Measurements from ENCODE around the gene SLC4A2.

The SLC4A2 gene

DNA sequence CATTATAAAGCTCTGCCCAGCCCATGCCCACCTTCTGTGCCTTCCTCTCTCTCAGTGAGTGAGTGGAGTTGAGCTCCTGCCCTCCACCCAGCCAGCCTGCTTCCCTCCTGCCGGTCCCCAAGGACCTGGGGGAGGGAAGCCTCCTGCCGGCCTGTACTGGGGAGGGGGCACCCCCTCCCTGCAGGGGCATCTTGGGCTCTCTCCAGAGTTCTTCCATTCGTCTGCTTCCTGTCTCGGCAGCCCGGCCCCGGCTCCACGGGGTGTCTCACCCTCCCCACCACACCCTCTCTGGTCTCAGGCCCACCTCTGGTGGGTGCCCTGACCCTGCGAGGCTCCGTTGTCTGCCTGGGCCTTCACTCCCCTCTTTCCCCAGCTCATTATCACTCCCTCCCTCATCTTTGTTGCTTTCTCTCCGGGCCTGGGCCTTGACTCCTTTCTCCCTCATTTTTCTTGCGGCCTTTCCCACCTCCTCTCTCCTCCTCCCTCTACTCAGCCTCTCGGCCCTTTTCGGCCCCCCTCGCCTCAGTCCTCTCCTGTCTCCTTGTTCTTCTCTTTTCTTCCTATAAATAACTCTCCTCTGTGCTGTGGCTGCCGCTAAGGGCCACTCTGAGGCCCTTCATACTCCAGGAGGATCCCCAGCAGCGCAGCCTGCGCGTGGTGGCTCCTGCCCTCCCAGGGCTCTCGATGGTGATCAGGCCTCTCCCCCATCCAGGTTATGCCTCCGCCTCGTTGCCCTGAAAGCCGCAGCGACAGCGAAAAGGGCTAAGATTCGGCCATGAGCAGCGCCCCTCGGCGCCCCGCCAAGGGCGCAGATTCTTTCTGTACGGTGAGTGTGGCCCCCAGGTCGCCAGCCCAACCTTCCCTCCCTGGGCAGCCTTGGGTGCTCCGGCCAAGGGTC lies 2.1 kb downstream of the SLC4A2 start:
- Histone ChIP-seq H3K36me3 (ENCODE audit: control insufficient read depth, insufficient read depth, low read length) (peaks cover 13% of the 10 kb centered on the region), H3K9ac (ENCODE audit: low read length) (no peak overlapping the region), H3K9me3 (ENCODE audit: control insufficient read depth, low read length) (no peaks in the 10 kb centered on the region), H3K4me3 (ENCODE audit: low read length) (no peak overlapping the region), H3K27me3 (ENCODE audit: control insufficient read depth, insufficient read depth, low read length) (no peaks in the 10 kb centered on the region), H3K4me1 (ENCODE audit: control insufficient read depth, insufficient read depth, low read length) (peaks cover 53% of the 10 kb centered on the region)

DNA sequence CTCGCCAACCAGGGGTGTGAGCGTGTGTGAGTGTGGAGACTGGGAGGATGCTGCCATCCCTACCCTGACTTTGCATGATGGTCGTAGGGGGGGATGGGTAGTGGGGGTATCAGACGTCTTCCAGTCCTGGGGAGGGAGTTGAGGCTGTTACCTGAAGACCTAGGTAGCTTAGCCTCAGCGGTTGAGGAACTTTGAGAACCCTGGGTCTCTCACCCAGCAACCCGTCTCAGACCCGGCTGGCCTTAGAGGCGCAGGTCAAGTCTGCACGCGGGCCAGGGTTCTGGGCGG lies 2.7 kb downstream of the SLC4A2 start:
- Histone ChIP-seq H3K9ac (ENCODE audit: low read length) (no peak overlapping the region), H3K9me3 (ENCODE audit: control insufficient read depth, low read length) (no peaks in the 10 kb centered on the region), H3K36me3 (ENCODE audit: control insufficient read depth, insufficient read depth, low read length) (peaks cover 13% of the 10 kb centered on the region), H3K27me3 (ENCODE audit: control insufficient read depth, insufficient read depth, low read length) (no peaks in the 10 kb centered on the region), H3K4me1 (ENCODE audit: control insufficient read depth, insufficient read depth, low read length) (peaks cover 47% of the 10 kb centered on the region), H3K4me3 (ENCODE audit: low read length) (no peak overlapping the region)

DNA sequence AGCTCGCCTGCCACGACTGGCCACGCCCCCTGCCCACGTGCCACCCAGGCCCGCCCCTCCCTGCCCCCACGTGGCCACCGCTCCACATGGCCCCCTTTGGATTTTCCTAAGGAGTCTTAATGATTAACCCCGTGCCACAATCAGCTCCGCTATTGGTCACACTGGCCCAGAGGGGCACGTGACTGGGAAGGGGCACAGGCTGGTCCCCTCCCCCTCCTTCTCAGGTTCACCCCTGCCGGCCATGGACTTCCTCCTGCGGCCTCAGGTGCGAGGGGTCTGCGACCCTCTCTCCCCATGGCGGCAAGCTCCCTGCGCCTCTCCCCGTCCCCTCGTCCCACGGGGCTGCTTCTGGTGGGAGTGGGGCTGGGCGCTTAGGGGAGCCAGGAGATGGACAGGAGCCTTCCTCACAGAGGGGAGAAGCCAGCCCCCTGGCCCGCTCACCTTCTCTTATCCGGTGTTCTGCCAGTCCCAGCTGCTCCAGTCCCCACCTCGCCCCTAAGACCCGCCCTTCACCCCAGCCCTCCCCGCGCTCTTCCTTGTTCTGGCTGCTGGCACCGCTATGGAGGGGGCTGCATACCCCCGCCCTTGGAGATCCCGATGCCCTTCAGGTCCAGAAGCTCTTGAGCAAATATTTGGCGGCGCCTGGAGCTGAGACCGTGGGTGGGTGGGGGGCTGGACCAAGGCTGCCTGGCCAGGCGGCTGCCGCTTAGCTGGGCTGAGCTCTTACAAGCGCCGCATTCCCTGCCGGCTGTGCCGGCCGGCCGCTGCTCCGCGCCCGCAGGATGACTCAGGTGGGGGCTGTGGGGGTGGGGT lies 3.2 kb downstream of the SLC4A2 start:
- Histone ChIP-seq H3K4me1 (ENCODE audit: control insufficient read depth, insufficient read depth, low read length) (peaks cover 43% of the 10 kb centered on the region), H3K36me3 (ENCODE audit: control insufficient read depth, insufficient read depth, low read length) (peaks cover 13% of the 10 kb centered on the region), H3K9me3 (ENCODE audit: control insufficient read depth, low read length) (no peaks in the 10 kb centered on the region), H3K9ac (ENCODE audit: low read length) (peak overlapping the region; percentile 43), H3K27me3 (ENCODE audit: control insufficient read depth, insufficient read depth, low read length) (no peaks in the 10 kb centered on the region), H3K4me3 (ENCODE audit: low read length) (no peak overlapping the region)

DNA sequence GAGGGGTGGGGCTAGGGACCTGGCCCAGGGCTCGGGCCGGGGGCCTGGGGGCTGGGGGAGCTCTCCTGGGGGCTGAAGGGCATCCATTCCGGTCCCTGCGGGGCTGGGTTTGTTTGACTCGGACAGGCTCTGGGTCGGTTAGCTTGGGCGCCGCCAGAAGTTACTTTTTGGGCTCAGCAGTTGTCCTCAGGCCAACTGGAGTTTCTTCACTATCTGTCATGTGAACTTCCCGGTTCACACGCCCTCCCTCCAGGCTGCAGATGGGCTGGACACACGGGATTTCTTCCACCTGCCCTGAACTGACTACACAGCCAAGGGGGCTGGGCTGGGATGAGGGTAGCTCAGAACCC lies 3.8 kb downstream of the SLC4A2 start:
- Histone ChIP-seq H3K9ac (ENCODE audit: low read length) (no peak overlapping the region), H3K9me3 (ENCODE audit: control insufficient read depth, low read length) (no peaks in the 10 kb centered on the region), H3K4me1 (ENCODE audit: control insufficient read depth, insufficient read depth, low read length) (peaks cover 42% of the 10 kb centered on the region), H3K27me3 (ENCODE audit: control insufficient read depth, insufficient read depth, low read length) (no peaks in the 10 kb centered on the region), H3K36me3 (ENCODE audit: control insufficient read depth, insufficient read depth, low read length) (peaks cover 16% of the 10 kb centered on the region), H3K4me3 (ENCODE audit: low read length) (no peak overlapping the region)

DNA sequence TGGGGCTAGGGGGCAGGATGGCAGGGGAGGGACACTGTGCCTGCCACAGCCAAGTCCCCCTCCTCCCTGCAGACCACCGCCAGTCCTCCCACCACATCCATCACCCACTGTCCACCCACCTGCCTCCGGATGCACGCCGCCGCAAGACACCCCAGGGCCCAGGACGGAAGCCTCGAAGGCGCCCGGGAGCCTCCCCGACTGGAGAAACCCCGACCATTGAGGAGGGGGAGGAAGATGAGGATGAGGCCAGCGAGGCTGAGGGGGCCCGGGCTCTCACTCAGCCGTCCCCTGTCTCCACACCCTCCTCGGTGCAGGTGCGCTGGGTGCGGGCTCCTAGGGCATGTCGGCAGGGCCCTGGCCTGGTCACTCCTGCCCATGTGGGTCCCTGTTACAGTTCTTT lies 5.1 kb downstream of the SLC4A2 start:
- Histone ChIP-seq H3K4me1 (ENCODE audit: control insufficient read depth, insufficient read depth, low read length) (peaks cover 34% of the 10 kb centered on the region), H3K27me3 (ENCODE audit: control insufficient read depth, insufficient read depth, low read length) (no peaks in the 10 kb centered on the region), H3K4me3 (ENCODE audit: low read length) (no peak overlapping the region), H3K9ac (ENCODE audit: low read length) (no peak overlapping the region), H3K9me3 (ENCODE audit: control insufficient read depth, low read length) (no peaks in the 10 kb centered on the region), H3K36me3 (ENCODE audit: control insufficient read depth, insufficient read depth, low read length) (peaks cover 16% of the 10 kb centered on the region)

DNA sequence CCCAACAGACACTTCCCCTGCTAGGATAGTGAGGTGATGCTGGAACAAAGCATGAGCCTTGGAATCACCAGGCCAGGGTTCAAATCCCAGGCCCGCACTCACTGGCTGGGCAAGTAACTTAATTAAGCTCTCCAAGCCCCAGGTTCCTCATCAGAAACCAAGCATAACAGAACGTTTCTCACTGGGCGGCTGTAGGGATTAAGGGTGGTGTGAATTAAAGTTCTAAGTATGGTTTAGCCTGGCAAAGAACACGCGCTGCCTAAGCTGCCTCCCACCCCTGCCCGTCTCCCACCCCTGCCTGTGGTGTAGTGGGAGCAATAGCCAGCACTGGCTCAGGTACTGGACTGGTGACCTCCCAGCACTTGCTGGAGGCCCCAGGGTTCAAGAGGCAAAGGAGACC lies 5.6 kb downstream of the SLC4A2 start:
- no peak overlapping the region for H3K9ac ChIP-seq (ENCODE audit: low read length)
- peaks cover 33% of the 10 kb centered on the region for H3K4me1 ChIP-seq (ENCODE audit: control insufficient read depth, insufficient read depth, low read length)
- peaks cover 16% of the 10 kb centered on the region for H3K36me3 ChIP-seq (ENCODE audit: control insufficient read depth, insufficient read depth, low read length)
- no peaks in the 10 kb centered on the region for H3K27me3 ChIP-seq (ENCODE audit: control insufficient read depth, insufficient read depth, low read length)
- H3K9me3 ChIP-seq (ENCODE audit: control insufficient read depth, low read length), result no peaks in the 10 kb centered on the region
- H3K4me3 ChIP-seq (ENCODE audit: low read length), result no peak overlapping the region

DNA sequence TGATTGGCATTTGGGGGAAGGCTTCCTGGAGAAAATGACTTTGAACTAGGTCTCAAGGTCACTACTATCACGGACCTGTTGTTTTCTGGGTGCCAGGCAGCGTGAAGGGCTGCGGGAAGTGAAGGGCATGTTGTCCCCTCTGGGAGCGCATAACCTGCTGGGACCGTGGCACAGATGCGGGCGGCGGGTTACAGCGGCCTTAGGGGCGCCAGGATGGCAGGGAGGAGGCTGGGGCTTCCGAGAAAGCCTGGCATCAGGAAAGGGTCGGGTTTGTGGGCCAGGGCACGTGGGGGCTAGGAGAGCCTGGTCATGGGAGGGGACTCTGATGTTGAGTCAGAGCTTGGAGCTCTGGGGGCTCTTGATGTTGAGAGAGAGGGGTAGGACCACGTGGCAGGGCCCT lies 6.1 kb downstream of the SLC4A2 start:
- Histone ChIP-seq H3K4me3 (ENCODE audit: low read length) (no peak overlapping the region), H3K36me3 (ENCODE audit: control insufficient read depth, insufficient read depth, low read length) (peaks cover 16% of the 10 kb centered on the region), H3K27me3 (ENCODE audit: control insufficient read depth, insufficient read depth, low read length) (no peaks in the 10 kb centered on the region)

DNA sequence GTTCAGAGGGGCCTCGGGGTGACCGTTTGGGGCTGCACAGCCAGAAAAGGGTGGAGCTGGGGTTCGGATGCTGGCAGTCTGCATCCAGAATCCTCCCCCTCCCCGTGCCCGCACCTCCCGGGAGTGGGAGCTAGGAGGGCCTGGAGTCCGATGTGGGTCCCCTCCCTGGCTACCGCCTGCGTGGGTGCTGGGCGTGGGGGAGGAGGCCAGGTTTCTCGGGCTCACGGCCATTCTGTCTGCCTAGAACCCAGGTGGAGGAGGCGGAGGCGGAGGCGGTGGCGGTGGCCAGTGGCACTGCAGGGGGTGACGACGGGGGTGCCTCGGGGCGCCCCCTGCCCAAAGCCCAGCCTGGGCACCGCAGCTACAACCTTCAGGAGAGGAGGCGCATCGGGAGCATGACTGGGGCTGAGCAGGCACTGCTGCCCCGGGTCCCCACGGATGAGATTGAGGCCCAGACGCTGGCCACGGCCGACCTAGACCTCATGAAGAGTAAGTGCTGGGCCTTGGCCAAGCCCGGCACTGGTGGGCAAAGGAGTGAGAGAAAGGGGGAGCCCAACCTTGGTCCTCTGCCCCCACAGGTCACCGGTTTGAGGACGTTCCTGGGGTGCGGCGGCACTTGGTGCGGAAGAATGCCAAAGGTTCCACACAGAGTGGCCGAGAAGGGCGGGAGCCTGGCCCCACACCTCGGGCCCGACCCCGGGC lies 7.0 kb downstream of the SLC4A2 start:
- no peaks in the 10 kb centered on the region for H3K9me3 ChIP-seq (ENCODE audit: control insufficient read depth, low read length)
- peaks cover 16% of the 10 kb centered on the region for H3K36me3 ChIP-seq (ENCODE audit: control insufficient read depth, insufficient read depth, low read length)
- H3K4me3 ChIP-seq (ENCODE audit: low read length), result no peak overlapping the region
- H3K27me3 ChIP-seq (ENCODE audit: control insufficient read depth, insufficient read depth, low read length), result no peaks in the 10 kb centered on the region
- H3K4me1 ChIP-seq (ENCODE audit: control insufficient read depth, insufficient read depth, low read length), result peaks cover 19% of the 10 kb centered on the region
- H3K9ac ChIP-seq (ENCODE audit: low read length), result no peak overlapping the region

More for the DNA sequence above, 6.1 kb downstream of the SLC4A2 start:
- Histone ChIP-seq H3K4me1 (ENCODE audit: control insufficient read depth, insufficient read depth, low read length) (peaks cover 28% of the 10 kb centered on the region), H3K9me3 (ENCODE audit: control insufficient read depth, low read length) (no peaks in the 10 kb centered on the region), H3K9ac (ENCODE audit: low read length) (no peak overlapping the region)

DNA sequence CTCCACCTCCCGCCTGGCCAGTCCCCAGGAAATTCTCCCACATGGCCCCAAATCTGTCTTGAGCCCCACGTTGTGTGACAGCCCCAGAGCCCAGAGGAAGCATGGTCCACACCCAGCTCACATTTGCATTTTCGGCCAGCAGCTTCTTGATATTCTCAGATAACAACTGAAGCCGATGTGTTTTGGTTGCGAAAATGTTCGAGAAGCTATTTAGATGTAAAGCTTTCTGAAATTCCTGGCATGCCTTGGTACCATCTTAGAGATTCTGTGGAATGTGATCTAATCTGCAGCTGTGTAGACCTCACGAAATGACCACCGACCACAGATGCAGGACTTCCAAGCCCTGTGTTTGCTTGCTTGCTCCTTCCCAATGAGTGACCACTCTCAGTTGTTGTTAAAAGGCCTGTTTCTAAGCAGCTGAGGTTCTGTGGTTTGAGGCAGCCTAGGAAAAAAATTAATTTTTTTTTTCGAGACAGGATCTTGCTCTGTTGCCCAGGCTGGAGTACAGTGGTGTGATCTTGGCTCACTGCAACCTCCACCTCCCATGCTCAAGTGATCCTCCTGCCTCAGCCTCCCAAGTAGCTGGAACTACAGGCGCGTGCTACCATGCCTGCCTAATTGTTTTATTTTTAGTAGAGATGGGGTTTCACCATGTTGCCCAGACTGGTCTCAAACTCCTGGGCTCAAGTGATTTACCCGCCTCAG lies 8.8 kb downstream of the SLC4A2 start:
- Histone ChIP-seq H3K4me3 (ENCODE audit: low read length) (no peak overlapping the region), H3K4me1 (ENCODE audit: control insufficient read depth, insufficient read depth, low read length) (peaks cover 4% of the 10 kb centered on the region), H3K9ac (ENCODE audit: low read length) (no peak overlapping the region), H3K27me3 (ENCODE audit: control insufficient read depth, insufficient read depth, low read length) (no peaks in the 10 kb centered on the region), H3K36me3 (ENCODE audit: control insufficient read depth, insufficient read depth, low read length) (peaks cover 16% of the 10 kb centered on the region), H3K9me3 (ENCODE audit: control insufficient read depth, low read length) (no peaks in the 10 kb centered on the region)

DNA sequence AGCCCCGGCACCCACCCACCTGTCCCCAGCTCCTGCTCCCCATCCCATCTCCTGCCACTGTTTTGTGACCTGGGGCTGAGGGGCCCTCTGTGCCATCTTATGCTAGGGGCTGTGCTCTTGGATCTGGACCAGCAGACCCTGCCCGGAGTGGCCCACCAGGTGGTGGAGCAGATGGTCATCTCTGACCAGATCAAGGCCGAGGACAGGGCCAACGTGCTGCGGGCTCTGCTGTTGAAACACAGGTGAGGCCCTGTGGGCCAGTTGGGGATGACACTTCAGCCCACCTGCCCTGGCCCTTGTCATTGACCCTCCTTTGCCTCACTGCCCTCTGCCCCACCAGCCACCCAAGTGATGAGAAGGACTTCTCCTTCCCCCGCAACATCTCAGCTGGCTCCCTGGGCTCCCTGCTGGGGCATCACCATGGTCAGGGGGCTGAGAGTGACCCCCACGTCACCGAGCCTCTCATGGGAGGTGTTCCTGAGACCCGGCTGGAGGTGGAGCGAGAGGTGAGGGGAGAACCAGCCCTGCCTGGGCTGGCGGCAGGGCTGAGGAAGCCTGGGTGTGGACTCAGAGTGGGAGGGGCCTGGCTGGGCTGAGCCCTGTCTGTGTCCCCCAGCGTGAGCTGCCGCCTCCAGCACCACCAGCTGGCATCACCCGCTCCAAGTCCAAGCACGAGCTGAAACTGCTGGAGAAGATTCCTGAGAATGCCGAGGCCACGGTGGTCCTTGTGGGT lies 10.6 kb downstream of the SLC4A2 start:
- H3K9ac ChIP-seq (ENCODE audit: low read length), result no peak overlapping the region
- H3K36me3 ChIP-seq (ENCODE audit: control insufficient read depth, insufficient read depth, low read length), result peaks cover 16% of the 10 kb centered on the region

DNA sequence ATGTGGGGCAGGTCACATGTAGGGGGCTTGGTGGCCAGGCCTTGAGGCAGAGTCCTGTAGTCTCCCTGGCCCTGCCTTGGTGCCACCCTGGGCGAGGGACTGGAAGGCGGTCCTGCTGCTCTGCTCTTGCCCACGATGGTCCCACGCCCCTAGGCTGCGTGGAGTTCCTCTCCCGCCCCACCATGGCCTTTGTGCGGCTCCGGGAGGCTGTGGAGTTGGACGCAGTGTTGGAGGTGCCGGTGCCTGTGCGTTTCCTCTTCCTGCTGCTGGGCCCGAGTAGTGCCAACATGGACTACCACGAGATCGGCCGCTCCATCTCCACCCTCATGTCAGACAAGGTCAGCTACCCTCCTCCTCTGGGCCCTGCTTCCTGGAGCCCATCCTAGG lies 11.2 kb downstream of the SLC4A2 start:
- no peaks in the 10 kb centered on the region for H3K9me3 ChIP-seq (ENCODE audit: control insufficient read depth, low read length)
- no peak overlapping the region for H3K9ac ChIP-seq (ENCODE audit: low read length)
- no peaks in the 10 kb centered on the region for H3K4me1 ChIP-seq (ENCODE audit: control insufficient read depth, insufficient read depth, low read length)
- no peak overlapping the region for H3K4me3 ChIP-seq (ENCODE audit: low read length)
- H3K27me3 ChIP-seq (ENCODE audit: control insufficient read depth, insufficient read depth, low read length), result no peaks in the 10 kb centered on the region
- peaks cover 16% of the 10 kb centered on the region for H3K36me3 ChIP-seq (ENCODE audit: control insufficient read depth, insufficient read depth, low read length)

More for the DNA sequence above, 10.6 kb downstream of the SLC4A2 start:
- Histone ChIP-seq H3K27me3 (ENCODE audit: control insufficient read depth, insufficient read depth, low read length) (no peaks in the 10 kb centered on the region), H3K4me3 (ENCODE audit: low read length) (no peak overlapping the region), H3K9me3 (ENCODE audit: control insufficient read depth, low read length) (no peaks in the 10 kb centered on the region), H3K4me1 (ENCODE audit: control insufficient read depth, insufficient read depth, low read length) (no peaks in the 10 kb centered on the region)
